B cell (primary cell): ENCODE data around the gene CHAC1. TPM values are rescaled to one million over a fixed set of nuclear protein-coding genes. Genes with fewer than 3 reads are reported as not detected.

Source experiments
- ATAC-seq: fragments of 200-7000 bp; cut with Tn5 transposase; one replicate; pipeline ENCODE4 v1.10.0; 2021; ENCODE audit warnings: low read depth, mild to moderate bottlenecking, moderate number of reproducible peaks, moderate library complexity
- CTCF ChIA-PET: fragments of 350-600 bp; sonication (Branson Sonifier 250); formaldehyde crosslinking; loops from one replicate; lab custom pipeline; 2021; ENCODE audit warnings: antibody characterized with exemption, inconsistent platforms; lab: Charles Lee
- POLR2A ChIA-PET: fragments of 350-600 bp; sonication (Branson Sonifier 250); formaldehyde crosslinking; loops from one replicate; lab custom pipeline; 2021; ENCODE audit warnings: antibody characterized with exemption; lab: Charles Lee
- DNase-seq: peaks from one replicate; pipeline ENCODE4 v3.0.0; 2013
- H2AFZ ChIP-seq: 2 replicates; pipeline ENCODE4 v1.6.1; 2012; ENCODE audit warnings: mild to moderate bottlenecking, low read depth, low read length; ENCODE audit not compliant: insufficient read depth, poor library complexity, severe bottlenecking
- H3K27ac ChIP-seq, 2 donors: 1 replicate in 1 of 2; 2 replicates in 1 of 2; pipeline ENCODE4 v1.5.1; 2012 to 2013; ENCODE audit warnings: low read length in 2 of 2, mild to moderate bottlenecking in 2 of 2, moderate library complexity in 1 of 2
- H3K27me3 ChIP-seq, 4 experiments: fragments of 200-600 bp in 1 of 4; sonication (generic) in 1 of 4; replicated peaks in 1 of 4; 1 replicate in 2 of 4; 2 replicates in 2 of 4; pipeline versions ENCODE4 v1.6.1 to v1.7.0; 2013 to 2016; ENCODE audit warnings: low read length in 3 of 4, mild to moderate bottlenecking in 2 of 4, mixed read lengths in 1 of 4, moderate library complexity in 1 of 4; ENCODE audit not compliant: insufficient read depth in 4 of 4, control insufficient read depth in 3 of 4; ENCODE audit errors: control extremely low read depth in 1 of 4
- H3K36me3 ChIP-seq, 2 experiments: replicated peaks in 1 of 2; 1 replicate in 1 of 2; 2 replicates in 1 of 2; pipeline versions ENCODE4 v1.6.1 to v1.7.1; 2013; ENCODE audit warnings: low read length in 1 of 2; ENCODE audit not compliant: insufficient read depth in 2 of 2, control insufficient read depth in 1 of 2; ENCODE audit errors: control extremely low read depth in 1 of 2, extremely low read depth in 1 of 2
- H3K4me1 ChIP-seq, 2 donors: fragments of 200-600 bp in 1 of 2; sonication (generic) in 1 of 2; 1 replicate in 1 of 2; 2 replicates in 1 of 2; pipeline versions ENCODE4 v1.5.1 to v1.6.1; 2013 to 2017; ENCODE audit warnings: low read length in 2 of 2; ENCODE audit not compliant: control insufficient read depth in 2 of 2, insufficient read depth in 2 of 2
- H3K4me2 ChIP-seq: replicated peaks from 2 replicates; pipeline ENCODE3; 2012; ENCODE audit warnings: mild to moderate bottlenecking, low read depth, low read length; ENCODE audit not compliant: poor library complexity, severe bottlenecking
- H3K4me3 ChIP-seq, 5 experiments: fragments of 200-600 bp in 1 of 5; sonication (generic) in 1 of 5; 1 replicate in 3 of 5; 2 replicates in 2 of 5; pipeline versions ENCODE4 v1.5.1 to v1.7.0; 2011 to 2016; ENCODE audit warnings: low read length in 4 of 5, mild to moderate bottlenecking in 4 of 5, low read depth in 2 of 5, control low read depth in 1 of 5, moderate library complexity in 1 of 5; ENCODE audit not compliant: insufficient read depth in 1 of 5; ENCODE audit errors: control extremely low read depth in 1 of 5, extremely low read depth in 1 of 5
- H3K79me2 ChIP-seq: fragments of 200-600 bp; sonication (generic); one replicate; pipeline ENCODE4 v1.6.0; 2016; ENCODE audit warnings: low read length; ENCODE audit not compliant: control insufficient read depth, insufficient read depth
- H3K9ac ChIP-seq: fragments of 200-600 bp; sonication (generic); 2 replicates; pipeline ENCODE4 v1.6.1; 2017; ENCODE audit warnings: mild to moderate bottlenecking, low read length, moderate library complexity
- H3K9me3 ChIP-seq, 3 donors: one replicate each; pipeline versions ENCODE4 v1.6.1 to v1.7.1; 2013; ENCODE audit warnings: low read length in 2 of 3; ENCODE audit not compliant: control insufficient read depth in 2 of 3, insufficient read depth in 1 of 3; ENCODE audit errors: control extremely low read depth in 1 of 3
- H4K20me1 ChIP-seq: 2 replicates; pipeline ENCODE4 v1.6.0; 2012; ENCODE audit warnings: mild to moderate bottlenecking, low read length; ENCODE audit not compliant: insufficient read depth, control insufficient read depth, poor library complexity, severe bottlenecking
- H3K27ac Mint-ChIP-seq: one replicate; pipeline ENCODE4 v1.8.0; 2021; ENCODE audit warnings: mixed read lengths
- H3K27me3 Mint-ChIP-seq: one replicate; pipeline ENCODE4 v1.8.0; 2021; ENCODE audit warnings: mixed read lengths
- H3K4me1 Mint-ChIP-seq: one replicate; pipeline ENCODE4 v1.8.0; 2021; ENCODE audit warnings: mixed read lengths
- H3K4me3 Mint-ChIP-seq: one replicate; pipeline ENCODE4 v1.8.0; 2021; ENCODE audit warnings: mixed read lengths
- H3K9me3 Mint-ChIP-seq: one replicate; pipeline ENCODE4 v1.8.0; 2022; ENCODE audit warnings: mixed read lengths; ENCODE audit not compliant: insufficient read depth
- CTCF ChIP-seq: fragments of 200-600 bp; IDR thresholded peaks from one replicate; pipeline ENCODE4 v1.8.0; 2022; ENCODE audit warnings: antibody characterized with exemption, mild to moderate bottlenecking
- EZH2 ChIP-seq: IDR thresholded peaks from 2 replicates; pipeline ENCODE4 v1.6.1; 2012; ENCODE audit warnings: borderline replicate concordance, low read depth, mild to moderate bottlenecking, moderate library complexity, low read length; ENCODE audit not compliant: insufficient read depth, poor library complexity, severe bottlenecking
- WGBS: methylation state at CpG from one replicate; pipeline ENCODE4 v1.1.5; 2013; ENCODE audit warnings: missing lambda C conversion rate; ENCODE audit not compliant: insufficient coverage; 5-methylcytosine and 5-hydroxymethylcytosine counted together
- intact Hi-C: fragments of 100-400 bp; cut with micrococcal nuclease; formaldehyde crosslinking; loops from one replicate; pipeline ENCODE4 v1.10.0; 2022
- polyA plus RNA-seq: library from polyadenylated mRNA; depleted of rRNA; stranded (reverse); fragments of >200 nt; gene quantifications from 2 replicates; pipeline ENCODE4 v1.2.3, GENCODE V29; 2012
- total RNA-seq, 2 donors: library from RNA; stranded (reverse); fragments of 120-200 nt in 1 of 2; gene quantifications; 1 replicate in 1 of 2; 2 replicates in 1 of 2; pipeline versions ENCODE4 v1.2.3 to v1.2.4, GENCODE V29; 2013 to 2022

The CHAC1 gene
- total and polyA plus RNA-seq, 2 donors (not counting 1 experiment from before 2014, with no cell fraction given): 0.81 to 3.6 TPM

DNA sequence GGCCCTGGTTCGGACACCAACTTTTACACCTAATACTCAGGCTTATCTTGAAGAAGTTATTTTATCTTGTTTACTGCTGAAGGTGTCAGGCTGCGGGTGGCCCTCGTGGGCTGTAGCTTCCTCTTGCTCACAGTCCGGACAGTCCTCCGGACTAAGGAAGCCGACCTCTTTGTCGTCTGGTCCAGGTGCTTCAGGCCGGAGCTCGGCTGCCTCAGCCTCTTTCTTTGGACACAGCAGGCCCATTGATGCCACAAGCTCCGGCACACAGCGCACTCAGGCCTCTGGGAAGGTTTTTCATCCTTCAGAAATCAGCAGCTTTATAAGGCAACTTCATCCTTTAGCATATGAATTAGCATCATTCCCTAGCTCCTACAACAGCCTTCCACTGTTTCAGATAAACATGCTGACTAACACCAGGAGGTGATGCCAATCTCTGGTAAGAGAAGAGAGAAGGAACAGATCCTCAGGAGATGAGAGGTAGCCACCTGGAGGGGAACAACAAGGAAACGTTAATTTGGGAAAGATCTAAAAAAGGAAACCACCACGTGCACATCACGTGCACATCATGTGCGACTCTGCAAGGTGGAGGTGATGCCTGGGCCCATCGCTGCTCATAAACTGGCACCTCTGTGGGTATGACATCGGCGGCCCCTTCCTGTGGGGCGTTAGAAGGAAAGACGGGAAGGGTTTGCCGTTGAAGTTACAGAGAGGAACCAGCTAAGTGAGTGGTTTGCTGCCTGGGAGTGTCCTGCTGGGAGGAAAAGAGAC lies 4.4 kb upstream of the CHAC1 start:
- no peaks in the 10 kb centered on the region for H4K20me1 ChIP-seq
- WGBS: 66% methylated on average over 20 of the region's 21 CpGs
- no peak overlapping the region for H3K4me2 ChIP-seq
- CTCF ChIA-PET: interaction anchor here (2.0 kb wide), 1 partner anchor 19 kb away, joined by 4 read pairs; no protein-coding TSS in a partner anchor
- no peak overlapping the region for H3K27ac Mint-ChIP-seq
- no peak overlapping the region for H3K4me3 ChIP-seq
- H3K9ac ChIP-seq: no peak overlapping the region
- peaks cover 22% of the 10 kb centered on the region for H3K4me1 Mint-ChIP-seq
- peaks cover 17% of the 10 kb centered on the region for H3K27me3 Mint-ChIP-seq
- intact Hi-C loops: no loop called here
- ATAC-seq (no peak), DNase-seq (no peak)
- POLR2A ChIA-PET: interaction anchor here (0.6 kb wide), 1 partner anchor 397 kb away, joined by 9 read pairs; no protein-coding TSS in a partner anchor
- peaks cover 8 to 13% of the 10 kb centered on the region in 2 donors for H3K4me1 ChIP-seq
- H3K36me3 ChIP-seq: no peaks in the 10 kb centered on the region
- no peak overlapping the region for H3K27ac ChIP-seq
- H3K27me3 ChIP-seq: peaks cover 0 to 14% (median 2%) of the 10 kb centered on the region in 4 experiments
- TF ChIP-seq EZH2 (no peak), CTCF (no peak)
- no peaks in the 10 kb centered on the region for H3K79me2 ChIP-seq
- H2AFZ ChIP-seq: peak overlapping the region; percentile 18
- no peaks in the 10 kb centered on the region for H3K9me3 ChIP-seq
- H3K4me3 Mint-ChIP-seq: no peak overlapping the region
- no peaks in the 10 kb centered on the region for H3K9me3 Mint-ChIP-seq

DNA sequence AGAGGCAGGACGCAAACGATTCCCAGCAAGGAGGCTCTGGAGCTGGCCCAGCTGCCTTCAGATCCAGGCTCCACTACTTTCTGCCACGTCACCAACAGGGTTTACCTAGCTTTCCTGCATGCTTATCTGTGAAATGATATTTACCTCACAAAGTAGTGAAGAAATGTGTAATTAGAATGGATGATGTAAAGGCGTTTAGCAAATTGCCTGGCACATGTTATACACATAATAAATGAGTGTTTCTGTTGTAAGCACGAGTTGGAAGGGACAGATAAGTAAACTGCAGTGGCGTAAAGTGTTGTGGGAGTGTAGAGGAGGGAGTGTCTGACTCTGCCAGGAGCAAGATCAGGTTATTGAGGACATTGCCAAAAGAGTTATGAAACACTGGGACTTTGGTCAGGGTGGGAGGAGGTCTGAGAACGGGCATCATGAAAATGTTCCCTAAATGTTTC lies 3.5 kb upstream of the CHAC1 start:
- H3K4me1 ChIP-seq: peaks cover 9 to 14% of the 10 kb centered on the region in 2 donors
- no peak overlapping the region for H3K4me2 ChIP-seq
- intact Hi-C loops: loop anchor here (5.0 kb wide), 1 partner anchor 168 kb away; the partner anchor contains the start of gene INO80
- ATAC-seq: no peak
- H3K4me3 ChIP-seq: no peak overlapping the region
- Mint-ChIP-seq H3K27me3 (peaks cover 17% of the 10 kb centered on the region), H3K9me3 (no peaks in the 10 kb centered on the region), H3K4me3 (no peak overlapping the region), H3K27ac (no peak overlapping the region), H3K4me1 (peaks cover 22% of the 10 kb centered on the region)
- H3K27me3 ChIP-seq: peaks cover 0 to 14% (median 2%) of the 10 kb centered on the region in 4 experiments
- TF ChIP-seq EZH2: no peak
- TF ChIP-seq CTCF: no peak
- CTCF ChIA-PET: interaction anchor here (2.0 kb wide), 1 partner anchor 20 kb away, joined by 4 read pairs; no protein-coding TSS in a partner anchor
- POLR2A ChIA-PET: no interaction called here
- no peaks in the 10 kb centered on the region for H4K20me1 ChIP-seq
- H3K9me3 ChIP-seq: no peaks in the 10 kb centered on the region
- H3K36me3 ChIP-seq: no peaks in the 10 kb centered on the region
- H3K27ac ChIP-seq: no peak overlapping the region
- WGBS: 75% methylated on average over 4 of the region's 7 CpGs
- no peak for DNase-seq
- H2AFZ ChIP-seq: no peak overlapping the region
- no peak overlapping the region for H3K9ac ChIP-seq
- H3K79me2 ChIP-seq: no peaks in the 10 kb centered on the region
